ENCODE measurements around the gene ETS2. TPM values are rescaled to one million over a fixed set of nuclear protein-coding genes. Genes with fewer than 3 reads are reported as not detected.
A peak's percentile ranks its signal among the peaks of the same experiment; 100 is the strongest.

The ETS2 gene
- total and polyA plus RNA-seq, 2 of the 8 experiments (the other 6 are each of a cell fraction or from before 2014, with no cell fraction given): 11.0 to 45.1 TPM

- H4K8ac ChIP-seq (ENCODE audit: extremely low read depth, insufficient read depth, low read length): no peak overlapping the region
- H3K4me1 ChIP-seq (replicated peaks in 1 of 4; ENCODE audit: control insufficient read depth in 3 of 4, insufficient read depth in 4 of 4, low read length in 3 of 4): peaks cover 0 to 3% (median 0%) of the 10 kb centered on the region in 4 experiments; a peak in 1 of 7 replicates
- ChIA-PET POLR2A (ENCODE audit: partially characterized antibody) (no interaction called here), CTCF (ENCODE audit: partially characterized antibody) (interaction anchor here (1.1 to 1.3 kb wide), 2 partner anchors 50 to 85 kb away, joined by 3 to 5 read pairs; no protein-coding TSS in a partner anchor)
- H3K23ac ChIP-seq (ENCODE audit: insufficient read length): no peak overlapping the region
- H2BK15ac ChIP-seq (ENCODE audit: low read length): no peak overlapping the region
- H2BK5ac ChIP-seq (ENCODE audit: low read depth, low read length): no peak overlapping the region
- no peak overlapping the region for H3K4me3 ChIP-seq (ENCODE audit: extremely low read depth in 1 of 4, insufficient read depth in 2 of 4, low read depth in 3 of 4, low read length in 4 of 4)
- DNase-seq (ENCODE audit: low read depth in 1 of 2, low spot score in 2 of 2): no peak
- TF ChIP-seq KDM4A (IDR thresholded peaks at IDR 0.05; ENCODE audit: low read depth, low read length, severe bottlenecking): no peak
- TF ChIP-seq TCF12 (IDR thresholded peaks at IDR 0.05; ENCODE audit: low read depth, low read length): no peak
- no peak for TF ChIP-seq RXRA (IDR thresholded peaks at IDR 0.05; ENCODE audit: insufficient read depth, low read depth, low read length)
- 0 out of 2 replicates have a peak, but pooled peaks have one; percentile 27 for TF ChIP-seq KDM1A (IDR thresholded peaks at IDR 0.05; ENCODE audit: borderline replicate concordance, low read length)
- H3K23me2 ChIP-seq (ENCODE audit: low read depth, low read length): no peaks in the 10 kb centered on the region
- H4K5ac ChIP-seq (ENCODE audit: insufficient read length, low read depth, low read length): no peak overlapping the region
- no peak overlapping the region for H3K4me2 ChIP-seq (ENCODE audit: insufficient read depth in 1 of 2, low read depth in 2 of 2, low read length in 2 of 2)
- FAIRE-seq: no peak
- peaks cover 0 to 15% of the 10 kb centered on the region in 2 experiments for H4K20me1 ChIP-seq (replicated peaks in 1 of 2; ENCODE audit: control insufficient read depth in 1 of 2, insufficient read depth in 2 of 2, low read length in 2 of 2)
- H2BK20ac ChIP-seq (ENCODE audit: low read length): no peak overlapping the region
- H2BK12ac ChIP-seq (ENCODE audit: low read depth, low read length): no peak overlapping the region
- H3K18ac ChIP-seq (ENCODE audit: extremely low read depth, low read length): no peak overlapping the region
- no peak overlapping the region for H3K9ac ChIP-seq (replicated peaks in 1 of 4; ENCODE audit: extremely low read depth in 1 of 4, low read depth in 3 of 4, low read length in 3 of 4)
- no peak overlapping the region for H3K14ac ChIP-seq (ENCODE audit: insufficient read length)
- WGBS, 2 experiments (ENCODE audit: extremely low coverage in 1 of 2, insufficient coverage in 1 of 2, insufficient read length in 1 of 2, insufficient replicate concordance in 2 of 2, low coverage in 1 of 2, low lambda C conversion rate in 2 of 2, missing lambda C conversion rate in 1 of 2): 95% methylated on average over 14 of the region's 14 CpGs; no CpG with 5 or more reads in 1 of the 2 experiments
- H3K79me1 ChIP-seq (ENCODE audit: low read depth, low read length): no peaks in the 10 kb centered on the region; the same call in 1 of the 2 replicates
- H3K27me3 ChIP-seq (replicated peaks in 1 of 4; ENCODE audit: control insufficient read depth in 3 of 4, extremely low read depth in 1 of 4, insufficient read depth in 3 of 4, low read length in 3 of 4): no peaks in the 10 kb centered on the region
- H2BK120ac ChIP-seq (replicated peaks; ENCODE audit: low read depth, low read length): no peak overlapping the region
- H3K56ac ChIP-seq (replicated peaks; ENCODE audit: insufficient read length, low read depth, low read length): no peak overlapping the region
- H2AK5ac ChIP-seq (ENCODE audit: low read depth, low read length): no peak overlapping the region
- H3K9me3 ChIP-seq (ENCODE audit: insufficient read depth in 2 of 2, low read depth in 1 of 2, low read length in 1 of 2): no peaks in the 10 kb centered on the region
- no peak overlapping the region for H2AFZ ChIP-seq (ENCODE audit: low read length)
- H3K36me3 ChIP-seq (ENCODE audit: control insufficient read depth in 2 of 4, insufficient read depth in 4 of 4, low read length in 3 of 4): peaks cover 50 to 91% (median 84%) of the 10 kb centered on the region in 4 experiments
- H3K27ac ChIP-seq (ENCODE audit: low read depth, low read length): no peak overlapping the region
- H4K91ac ChIP-seq (replicated peaks; ENCODE audit: insufficient read length, low read length): no peak overlapping the region
- H3K79me2 ChIP-seq (ENCODE audit: control insufficient read depth in 1 of 2, insufficient read depth in 2 of 2, low read length in 2 of 2): no peaks in the 10 kb centered on the region; a peak in 1 of 4 replicates
- H3K4ac ChIP-seq (replicated peaks; ENCODE audit: insufficient read length, low read depth, low read length): no peak overlapping the region
Measured at GRCh38 chr21:38819051-38819718, 13.5 kb downstream of the ETS2 start.
